ENCODE results near the gene THBS4. TPM values are rescaled to one million over a fixed set of nuclear protein-coding genes. Genes with fewer than 3 reads are reported as not detected.

The THBS4 gene
- total RNA-seq, 1 donor from 2014 or later: 6.9 TPM

- Mint-ChIP-seq H3K4me3 (no peak overlapping the region), H3K9me3 (no peaks in the 10 kb centered on the region), H3K36me3 (ENCODE audit: low read depth) (no peaks in the 10 kb centered on the region), H3K4me1 (peaks cover 32% of the 10 kb centered on the region), H3K27ac (ENCODE audit: unreplicated experiment) (peak overlapping the region; percentile 43), H3K27me3 (ENCODE audit: low read depth) (no peaks in the 10 kb centered on the region)
- no peak for DNase-seq (ENCODE audit: low read depth, low spot score)
- TF ChIP-seq, protein P1, sequence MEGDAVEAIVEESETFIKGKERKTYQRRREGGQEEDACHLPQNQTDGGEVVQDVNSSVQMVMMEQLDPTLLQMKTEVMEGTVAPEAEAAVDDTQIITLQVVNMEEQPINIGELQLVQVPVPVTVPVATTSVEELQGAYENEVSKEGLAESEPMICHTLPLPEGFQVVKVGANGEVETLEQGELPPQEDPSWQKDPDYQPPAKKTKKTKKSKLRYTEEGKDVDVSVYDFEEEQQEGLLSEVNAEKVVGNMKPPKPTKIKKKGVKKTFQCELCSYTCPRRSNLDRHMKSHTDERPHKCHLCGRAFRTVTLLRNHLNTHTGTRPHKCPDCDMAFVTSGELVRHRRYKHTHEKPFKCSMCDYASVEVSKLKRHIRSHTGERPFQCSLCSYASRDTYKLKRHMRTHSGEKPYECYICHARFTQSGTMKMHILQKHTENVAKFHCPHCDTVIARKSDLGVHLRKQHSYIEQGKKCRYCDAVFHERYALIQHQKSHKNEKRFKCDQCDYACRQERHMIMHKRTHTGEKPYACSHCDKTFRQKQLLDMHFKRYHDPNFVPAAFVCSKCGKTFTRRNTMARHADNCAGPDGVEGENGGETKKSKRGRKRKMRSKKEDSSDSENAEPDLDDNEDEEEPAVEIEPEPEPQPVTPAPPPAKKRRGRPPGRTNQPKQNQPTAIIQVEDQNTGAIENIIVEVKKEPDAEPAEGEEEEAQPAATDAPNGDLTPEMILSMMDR (conservative IDR thresholded peaks at IDR 0.05): no peak
These were observed 34.8 kb downstream of the THBS4 start for GRCh38 chr5:80069918-80070318.

- peaks cover 27% of the 10 kb centered on the region for H3K4me1 Mint-ChIP-seq
- no peak for DNase-seq (ENCODE audit: low read depth, low spot score)
- TF ChIP-seq, protein P1 (conservative IDR thresholded peaks at IDR 0.05): no peak
- no peak overlapping the region for H3K4me3 Mint-ChIP-seq
- no peaks in the 10 kb centered on the region for H3K27me3 Mint-ChIP-seq (ENCODE audit: low read depth)
- no peaks in the 10 kb centered on the region for H3K36me3 Mint-ChIP-seq (ENCODE audit: low read depth)
- H3K27ac Mint-ChIP-seq (ENCODE audit: unreplicated experiment): no peak overlapping the region
- H3K9me3 Mint-ChIP-seq: no peaks in the 10 kb centered on the region
These were observed 35.3 kb downstream of the THBS4 start for GRCh38 chr5:80070338-80071056.

DNA sequence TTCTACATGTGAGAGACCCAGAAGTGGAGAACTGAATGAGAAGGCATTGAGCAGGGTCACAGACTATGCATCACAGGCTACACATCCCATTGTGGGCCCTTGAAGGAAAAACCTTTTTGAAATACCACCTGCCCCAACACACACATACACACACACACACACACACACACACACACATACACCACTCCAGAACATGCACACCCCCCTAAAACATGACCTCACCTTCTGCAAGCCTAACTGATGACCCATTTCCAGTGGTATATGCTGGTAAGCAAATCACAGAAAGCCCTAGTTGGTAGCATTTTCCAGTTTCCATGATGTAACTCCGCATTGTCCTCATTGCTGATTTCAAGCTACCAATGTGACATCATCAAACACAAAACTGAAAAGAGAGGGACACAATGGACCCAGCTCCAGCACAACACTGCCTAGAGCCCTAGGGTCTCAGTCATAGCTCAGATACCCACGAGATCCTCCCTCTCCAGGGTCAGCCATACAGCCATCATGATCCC is 36.4 kb downstream of the THBS4 start:
- Mint-ChIP-seq H3K9me3 (no peaks in the 10 kb centered on the region), H3K4me3 (no peak overlapping the region), H3K27ac (ENCODE audit: unreplicated experiment) (peak overlapping the region; percentile 51), H3K27me3 (ENCODE audit: low read depth) (no peaks in the 10 kb centered on the region), H3K4me1 (peaks cover 27% of the 10 kb centered on the region), H3K36me3 (ENCODE audit: low read depth) (no peaks in the 10 kb centered on the region)
- TF ChIP-seq, protein P1 (conservative IDR thresholded peaks at IDR 0.05): no peak
- no peak for DNase-seq (ENCODE audit: low read depth, low spot score)

DNA sequence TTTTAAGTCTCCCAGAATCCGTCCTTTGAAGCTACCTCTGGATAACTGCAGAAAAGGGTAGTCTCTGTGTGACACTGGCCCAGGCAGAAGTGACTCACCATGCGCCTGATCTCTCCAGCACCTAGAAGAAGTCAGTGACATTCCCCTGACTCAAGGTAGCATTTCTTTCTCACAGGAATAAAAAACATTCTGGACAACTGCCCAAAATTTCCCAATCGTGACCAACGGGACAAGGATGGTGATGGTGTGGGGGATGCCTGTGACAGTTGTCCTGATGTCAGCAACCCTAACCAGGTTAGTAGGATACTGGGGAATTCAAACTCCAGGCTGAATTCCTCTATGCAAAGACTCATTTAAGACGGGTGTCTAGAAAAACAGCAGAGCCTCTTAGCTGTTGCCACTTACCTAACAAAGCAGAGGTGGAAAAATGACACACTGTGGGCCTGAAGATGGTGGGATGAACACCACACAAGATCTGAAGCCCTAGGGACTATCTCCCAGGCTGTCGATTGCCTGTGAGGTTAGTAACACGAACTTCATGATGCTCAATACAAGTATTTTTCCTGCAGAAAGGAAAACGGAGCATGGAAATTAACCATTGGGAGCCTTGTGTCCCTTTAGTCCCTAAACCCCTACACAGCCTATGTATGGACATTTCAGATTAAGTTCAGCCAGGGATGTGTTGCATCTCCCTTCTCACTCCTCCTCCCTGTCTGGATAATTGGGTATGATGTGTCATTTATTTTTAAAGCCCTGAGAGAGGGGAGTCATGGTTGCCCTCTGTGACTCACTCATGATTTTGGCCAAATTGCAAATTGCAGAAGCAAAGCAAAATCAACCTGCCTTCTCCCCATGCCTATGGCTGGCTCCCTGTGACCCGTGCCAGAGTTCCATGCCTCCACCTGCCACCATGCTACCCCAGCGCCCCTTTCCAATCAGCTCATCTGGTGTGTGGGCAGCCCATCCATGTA is 37.2 kb downstream of the THBS4 start:
- Mint-ChIP-seq H3K4me1 (peaks cover 25% of the 10 kb centered on the region), H3K27me3 (ENCODE audit: low read depth) (no peaks in the 10 kb centered on the region), H3K4me3 (no peak overlapping the region), H3K9me3 (no peaks in the 10 kb centered on the region), H3K27ac (ENCODE audit: unreplicated experiment) (peak overlapping the region; percentile 82), H3K36me3 (ENCODE audit: low read depth) (no peaks in the 10 kb centered on the region)
- TF ChIP-seq, protein P1 (conservative IDR thresholded peaks at IDR 0.05): no peak
- no peak for DNase-seq (ENCODE audit: low read depth, low spot score)

GRCh38 chr5:80076131-80077050 is 41.2 kb downstream of the THBS4 start:
- Mint-ChIP-seq H3K4me1 (no peaks in the 10 kb centered on the region), H3K36me3 (ENCODE audit: low read depth) (no peaks in the 10 kb centered on the region), H3K9me3 (no peaks in the 10 kb centered on the region), H3K4me3 (no peak overlapping the region), H3K27ac (ENCODE audit: unreplicated experiment) (no peak overlapping the region), H3K27me3 (ENCODE audit: low read depth) (no peaks in the 10 kb centered on the region)
- no peak for DNase-seq (ENCODE audit: low read depth, low spot score)
- TF ChIP-seq, protein P1 (conservative IDR thresholded peaks at IDR 0.05): no peak

Measured in neural crest cell (in vitro differentiated cells).